ENCODE results near the gene DUOX1.

The DUOX1 gene

GRCh38 chr15:45106002-45106790, 23.6 kb upstream of the DUOX1 start:
- no peak for DNase-seq (ENCODE audit: low spot score)

GRCh38 chr15:45107941-45108630, 21.7 kb upstream of the DUOX1 start:
- no peak for DNase-seq (ENCODE audit: low spot score)

- DNase-seq (ENCODE audit: low spot score): peak; percentile 30
Observed at GRCh38 chr15:45110256-45110820, 19.5 kb upstream of the DUOX1 start.

DNA sequence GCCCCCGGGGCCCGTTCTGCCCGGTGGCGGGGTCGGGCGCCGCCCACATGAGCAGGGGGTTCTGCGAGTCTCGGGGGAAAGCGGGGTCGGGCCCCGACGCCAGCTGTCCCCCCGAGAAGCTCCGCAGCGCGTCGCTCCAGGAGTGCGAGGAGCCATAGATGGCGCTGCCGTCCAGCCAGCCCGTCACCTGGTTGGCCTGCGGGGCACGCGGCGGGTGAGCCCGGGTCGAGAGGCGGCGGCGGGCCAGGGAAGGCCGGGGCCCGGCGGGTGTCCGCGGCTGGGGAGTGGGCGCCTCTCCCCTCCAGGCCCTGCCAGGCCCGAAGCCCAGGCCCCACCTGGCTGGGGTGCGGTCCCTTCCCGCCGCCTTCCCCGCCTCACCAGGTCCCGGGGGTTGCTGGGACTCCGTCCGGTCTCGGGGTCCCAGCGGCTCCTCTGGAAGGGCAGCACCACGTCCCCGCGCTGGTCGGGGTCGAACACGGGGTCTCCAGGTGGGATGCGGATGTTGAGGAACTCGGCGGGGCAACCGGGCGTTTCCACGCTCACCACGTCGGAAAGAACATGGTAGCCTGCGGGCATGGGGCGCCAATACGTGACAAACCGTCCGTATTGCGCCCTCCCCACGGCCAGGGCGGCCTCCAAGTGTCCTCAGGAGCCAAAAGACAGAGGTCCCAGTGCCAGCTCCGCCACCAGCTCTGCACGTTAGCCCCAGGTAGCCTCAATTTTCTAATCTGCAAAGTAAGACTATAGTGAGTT, 18.2 kb upstream of the DUOX1 start:
- no peak for DNase-seq (ENCODE audit: low spot score)

DNA sequence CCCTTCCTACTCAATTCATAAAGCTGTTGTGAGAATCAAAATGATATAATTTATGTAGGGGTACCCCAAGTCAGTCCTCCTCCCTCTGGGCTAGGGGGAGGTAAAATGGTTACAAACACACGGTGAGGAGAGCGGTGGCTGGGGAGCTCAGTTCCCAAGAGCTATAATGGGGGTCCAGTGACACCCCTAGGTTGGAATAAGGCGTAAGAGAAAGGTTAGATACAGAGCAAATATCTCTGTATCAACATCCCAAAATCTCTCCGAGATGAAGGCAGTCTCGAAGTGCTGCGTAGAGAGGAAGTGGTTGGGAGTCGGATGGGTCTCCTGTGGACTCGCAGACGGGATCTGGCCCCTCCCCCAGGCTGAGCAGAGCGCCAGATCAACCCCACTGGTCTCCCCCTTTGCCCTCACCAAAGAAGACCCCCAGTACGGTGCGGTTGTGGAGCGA, 17.6 kb upstream of the DUOX1 start:
- DNase-seq (ENCODE audit: low spot score): no peak

DNA sequence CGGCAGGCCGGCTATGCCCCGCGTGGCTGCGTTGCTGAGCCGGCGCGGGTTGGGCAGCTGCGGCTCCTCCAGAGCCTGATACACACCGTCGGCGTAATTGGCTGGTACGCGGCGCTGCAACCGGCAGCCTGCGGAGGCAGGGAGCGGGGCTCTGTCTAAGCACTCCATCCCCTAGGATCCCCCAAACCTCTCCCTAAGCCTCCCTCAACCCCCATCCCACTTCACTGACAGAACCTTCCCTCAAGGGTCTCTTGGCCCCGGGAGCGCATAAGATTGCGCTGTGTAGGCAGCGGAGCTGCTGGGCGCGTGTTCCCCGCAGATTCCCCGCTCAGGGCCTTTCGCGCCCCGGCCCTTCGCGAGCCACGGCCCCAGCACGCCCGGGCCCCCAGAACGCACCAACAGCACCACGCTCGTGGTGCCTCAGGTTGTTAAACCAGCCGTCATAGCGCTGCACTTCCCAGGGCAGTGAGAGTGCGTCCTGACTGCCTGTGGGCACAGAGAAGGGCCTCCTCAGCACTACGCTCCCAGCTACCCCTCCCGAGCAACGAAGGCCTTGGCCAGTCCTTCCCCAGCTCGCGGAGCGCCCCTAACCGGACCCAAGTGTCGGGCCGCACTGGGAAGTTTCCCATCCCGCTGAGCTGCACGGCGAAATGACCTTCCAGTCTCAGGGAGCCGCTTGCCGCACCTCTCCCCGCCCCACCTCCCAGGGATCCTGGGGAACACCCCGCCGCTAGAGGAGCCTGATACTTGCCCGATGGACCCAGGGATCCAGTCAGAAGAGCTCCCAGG, 17.0 kb upstream of the DUOX1 start:
- DNase-seq (ENCODE audit: low spot score): no peak

DNA sequence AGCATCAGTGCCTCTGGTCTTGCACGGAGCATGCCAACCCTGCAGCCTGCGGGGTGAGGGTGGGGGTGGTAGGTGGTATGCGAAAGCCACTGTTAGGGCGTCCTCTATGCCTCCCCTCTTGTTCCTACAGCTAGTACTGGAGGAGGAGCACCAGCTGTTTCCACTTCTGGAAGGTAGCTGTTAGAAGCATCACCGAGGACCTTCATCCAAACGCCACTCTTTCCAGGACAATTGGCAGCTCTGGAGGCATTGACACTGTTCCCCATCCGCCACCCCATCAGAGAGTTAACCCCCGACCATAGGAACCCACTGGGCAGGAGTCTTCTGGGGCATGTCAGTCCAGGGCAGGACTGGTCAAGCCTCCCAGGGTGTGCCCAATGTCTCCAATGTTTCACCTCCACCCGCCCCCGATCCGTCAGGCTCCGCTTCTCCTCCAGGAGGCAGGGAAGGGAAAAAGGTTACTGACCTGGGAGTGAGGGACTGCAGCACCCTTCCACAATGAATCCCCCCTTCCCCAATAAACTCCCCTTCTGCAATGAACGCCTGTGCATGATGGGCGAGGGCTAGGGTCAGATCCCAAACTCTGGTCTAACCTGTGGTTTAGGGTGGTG, 16.3 kb upstream of the DUOX1 start:
- no peak for DNase-seq (ENCODE audit: low spot score)

- DNase-seq (ENCODE audit: low spot score): no peak
Observed at GRCh38 chr15:45114076-45114750, 15.6 kb upstream of the DUOX1 start, which contains the start of the genes DUOX2 and DUOXA2. DUOX2 (minus strand) TSS chr15:45114172; CDS start chr15:45113411, 761 bp downstream. DUOXA2 (plus strand) TSS chr15:45114326; CDS start chr15:45114606, 280 bp downstream.

- DNase-seq (ENCODE audit: low spot score): no peak
Observed at GRCh38 chr15:45114751-45115085, 15.1 kb upstream of the DUOX1 start.

- no peak for DNase-seq (ENCODE audit: low spot score)
Observed at GRCh38 chr15:45115312-45115820, 14.4 kb upstream of the DUOX1 start.

GRCh38 chr15:45116006-45116481, 13.8 kb upstream of the DUOX1 start:
- DNase-seq (ENCODE audit: low spot score): no peak

GRCh38 chr15:45116482-45117307, 13.1 kb upstream of the DUOX1 start:
- no peak for DNase-seq (ENCODE audit: low spot score)

- DNase-seq (ENCODE audit: low spot score): no peak
Observed at GRCh38 chr15:45117308-45118130, 12.3 kb upstream of the DUOX1 start.

- DNase-seq (ENCODE audit: low spot score): peak; percentile 94
Observed at GRCh38 chr15:45118131-45118588, 11.6 kb upstream of the DUOX1 start.

DNA sequence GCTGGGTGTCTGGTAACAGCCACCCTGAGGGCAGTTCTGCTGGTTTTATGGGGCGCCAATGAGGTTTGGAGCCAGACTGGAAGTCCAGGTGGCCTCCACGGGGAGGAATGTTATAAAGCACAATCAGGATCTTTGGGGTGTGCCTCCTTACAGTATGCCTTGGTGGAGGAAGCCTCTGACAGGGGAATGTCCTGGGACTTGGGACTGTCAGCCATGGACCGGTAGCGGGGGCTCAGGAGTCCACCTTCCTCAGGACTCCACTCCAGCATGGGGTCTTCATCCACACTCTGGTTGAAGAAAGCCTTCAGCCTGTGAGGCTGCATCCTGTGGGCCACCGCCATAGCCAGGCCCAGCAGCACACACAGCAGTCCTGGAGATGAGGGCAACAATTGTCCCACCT, 10.8 kb upstream of the DUOX1 start:
- no peak for DNase-seq (ENCODE audit: low spot score)

GRCh38 chr15:45120081-45120972, 9.5 kb upstream of the DUOX1 start:
- no peak for DNase-seq (ENCODE audit: low spot score)

DNA sequence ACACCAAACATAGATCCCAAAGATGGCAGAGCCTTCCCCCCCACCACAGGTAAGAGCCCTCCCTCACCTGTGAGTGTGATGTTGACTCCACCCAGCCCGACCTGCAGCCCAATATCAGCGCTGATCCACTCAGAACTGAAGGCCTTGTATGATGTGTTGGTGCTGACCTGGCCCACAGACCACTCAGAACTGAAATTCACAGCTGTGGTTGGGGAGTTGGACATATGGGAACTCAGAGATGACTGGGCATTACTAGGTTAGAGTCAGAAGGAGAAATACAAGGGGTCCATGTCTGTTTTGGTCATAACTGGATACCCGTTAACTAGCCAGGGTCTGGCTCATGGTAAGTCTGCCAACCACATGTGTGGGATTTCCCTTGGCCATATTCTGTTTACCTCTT, 8.8 kb upstream of the DUOX1 start:
- no peak for DNase-seq (ENCODE audit: low spot score)
